HUDEP-2 (cell line): ENCODE results near the gene CNOT6L.

Experiments used
- DNase-seq, 76 experiments: peaks; one replicate each; lab custom pipeline; 2025; ENCODE audit not compliant: unreplicated experiment in 76 of 76; lab: John Stamatoyannopoulos, UW

Gene CNOT6L

DNA sequence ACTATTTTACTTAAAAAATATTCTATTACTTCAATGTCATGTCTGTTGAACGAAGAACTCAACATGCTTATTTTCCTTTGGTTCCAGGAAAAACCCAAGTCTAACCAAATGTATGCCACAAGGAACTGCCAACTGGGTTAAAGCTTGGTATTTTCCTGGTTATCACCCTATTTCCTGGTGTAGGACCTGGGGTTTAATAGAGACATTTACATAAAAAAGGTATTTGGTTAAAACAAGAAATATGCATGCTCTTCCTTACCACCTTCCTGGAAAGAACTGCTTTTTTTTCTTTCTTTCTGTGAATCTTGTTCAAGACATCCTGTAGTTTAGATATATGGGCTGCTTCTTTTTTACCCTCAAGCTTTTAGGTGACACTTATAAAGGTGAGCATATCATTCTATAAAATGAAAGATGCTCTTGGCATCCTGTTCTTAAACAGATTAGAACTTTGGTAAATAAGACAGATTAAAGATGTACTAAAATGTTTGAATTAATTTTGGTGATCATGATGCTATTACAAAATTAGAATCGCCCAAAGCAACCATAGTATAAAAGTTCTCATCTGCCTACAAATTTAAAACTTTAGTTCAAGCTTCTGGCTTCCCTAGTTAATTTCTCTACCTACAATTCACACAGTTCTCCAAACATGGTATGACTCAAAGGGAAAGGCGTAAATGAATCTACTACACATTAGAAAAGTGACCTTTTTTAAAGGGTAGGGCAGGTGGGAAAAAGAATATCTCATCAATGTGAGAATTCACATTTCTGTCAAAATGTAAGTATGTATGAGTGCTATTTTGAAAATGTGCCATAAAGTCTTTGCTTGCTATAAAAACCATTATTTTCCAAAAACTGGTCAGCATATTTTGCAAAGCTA, 103.5 kb downstream of the CNOT6L start:
- no peak for DNase-seq

DNA sequence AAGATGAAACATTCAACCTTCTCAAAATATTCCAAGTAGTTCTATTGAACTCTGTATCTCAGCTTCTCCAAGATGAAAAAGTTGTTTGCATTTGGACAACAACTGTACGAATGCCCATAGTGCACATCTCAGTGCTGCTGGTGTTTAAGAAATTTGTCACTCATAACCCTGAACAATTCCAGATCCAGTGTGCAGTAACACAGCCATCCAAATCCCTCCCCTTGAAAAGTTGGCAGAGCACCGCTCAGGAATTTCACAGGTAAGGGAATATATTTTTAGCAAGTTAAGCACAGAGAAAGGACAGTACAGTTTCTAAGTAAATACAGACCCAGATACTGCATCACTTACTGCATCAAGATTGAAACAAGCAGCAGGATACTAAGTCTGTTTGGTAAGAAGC, 104.7 kb downstream of the CNOT6L start:
- DNase-seq: no peak

DNA sequence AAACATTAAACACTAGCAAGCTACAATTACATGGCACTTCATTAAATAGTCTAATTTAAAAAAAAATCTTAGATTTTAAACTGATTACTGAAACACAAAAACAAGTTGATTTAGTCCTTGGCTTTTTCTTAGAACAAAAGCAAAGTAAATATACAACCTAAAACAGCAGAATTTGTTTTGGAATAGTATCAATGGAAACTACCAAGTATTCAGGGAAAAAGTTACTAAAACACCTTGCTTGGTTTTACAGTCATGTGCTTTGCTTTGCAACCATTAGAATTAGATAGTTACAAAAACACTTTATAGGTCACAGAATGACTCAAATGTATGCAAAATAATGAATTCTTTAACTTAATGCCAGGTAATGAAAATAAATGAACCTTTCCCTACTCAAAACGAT, 105.3 kb downstream of the CNOT6L start:
- DNase-seq: no peak

DNA sequence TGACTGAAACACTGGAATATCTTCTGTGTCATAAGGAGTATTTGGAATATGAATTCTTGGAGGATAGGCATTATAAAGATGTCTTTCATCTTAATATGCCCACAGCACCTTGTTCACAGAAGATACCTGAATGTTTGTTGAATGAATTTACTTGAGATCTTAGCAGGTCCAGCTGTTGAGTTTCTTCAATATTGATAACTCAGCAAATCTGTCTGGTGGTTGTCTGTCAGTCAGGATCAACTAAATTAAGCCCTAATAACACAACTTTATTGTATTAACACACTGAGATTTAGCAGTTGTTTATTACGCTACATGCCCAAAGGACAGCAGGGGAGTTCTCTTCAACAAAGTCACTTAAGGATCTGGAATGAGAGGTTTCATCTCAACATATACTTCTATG, 106.5 kb downstream of the CNOT6L start:
- DNase-seq: no peak

DNA sequence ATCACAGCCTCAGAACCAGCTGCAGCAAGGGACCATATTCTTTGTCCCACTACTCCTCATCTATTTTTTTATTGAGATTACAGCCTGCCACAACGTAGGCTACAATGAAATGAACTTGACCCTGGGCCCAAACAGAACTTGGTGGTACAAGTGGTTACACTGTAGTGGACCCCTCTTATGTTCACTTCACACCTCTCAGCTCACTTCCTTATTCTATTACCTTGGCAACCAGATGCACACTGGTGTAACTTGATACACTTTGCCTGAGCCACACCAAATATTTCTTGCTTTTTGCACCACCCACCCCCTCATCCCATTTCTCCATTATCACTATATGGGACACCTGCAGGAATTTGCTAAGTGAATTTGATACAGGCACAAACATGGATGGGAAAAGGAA, 107.7 kb downstream of the CNOT6L start:
- DNase-seq: no peak

DNA sequence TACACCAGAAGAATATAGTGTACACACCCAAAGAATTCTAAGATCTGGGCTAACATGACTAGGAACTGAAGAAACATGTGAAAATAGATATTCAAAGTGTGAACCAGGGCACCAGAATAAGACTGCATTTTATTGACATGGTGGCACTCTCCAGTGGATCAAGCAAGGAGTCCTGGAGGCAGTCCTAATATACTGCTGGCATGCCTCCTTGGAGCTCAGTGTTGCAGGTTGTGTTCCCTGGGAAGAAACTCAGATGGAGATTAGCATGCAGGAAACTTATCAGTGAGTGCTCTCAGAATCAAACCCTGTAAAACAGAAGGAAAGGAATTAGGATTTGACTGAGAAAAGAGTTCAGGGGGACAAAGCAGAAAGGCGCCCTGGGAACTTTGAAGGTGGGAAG, 108.5 kb downstream of the CNOT6L start:
- DNase-seq: no peak

DNA sequence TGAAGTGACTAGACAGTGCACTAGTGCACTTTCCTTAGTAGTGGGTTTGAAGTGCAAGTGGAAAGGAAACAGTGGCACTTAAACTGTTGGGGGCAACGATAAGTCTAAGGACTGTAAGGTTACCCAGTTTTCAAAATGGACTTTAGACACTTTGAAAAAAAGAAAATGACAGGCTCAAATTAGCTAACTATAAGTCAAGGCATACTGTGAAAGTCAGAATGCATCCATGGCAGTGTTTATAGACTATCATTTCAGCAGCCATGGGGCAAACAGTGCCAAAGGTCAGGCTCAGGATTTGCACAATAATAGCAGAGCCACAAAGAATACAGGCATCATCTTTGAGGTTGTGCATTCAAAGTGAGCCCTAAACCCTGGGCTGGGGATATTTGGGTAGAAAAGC, 109.1 kb downstream of the CNOT6L start:
- DNase-seq: no peak

DNA sequence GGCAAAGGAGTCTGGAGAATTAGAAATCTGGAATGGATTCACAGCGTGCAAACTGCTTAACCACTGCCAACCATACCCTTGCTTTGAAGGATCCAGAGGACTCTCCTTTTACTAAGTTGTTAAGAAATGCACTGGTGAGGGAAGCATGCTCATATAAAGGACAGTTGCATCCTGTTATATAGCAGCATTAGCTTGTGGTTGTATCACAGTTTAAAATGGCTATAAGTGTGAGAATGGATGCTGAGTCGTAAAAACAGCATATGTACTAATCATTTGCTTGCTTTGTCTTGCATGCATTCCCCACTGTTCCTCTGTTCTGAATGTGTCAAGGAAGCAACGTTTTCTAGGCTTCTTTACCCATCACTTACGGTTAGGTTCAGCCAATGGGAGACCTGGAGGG, 112.5 kb downstream of the CNOT6L start:
- DNase-seq: no peak

DNA sequence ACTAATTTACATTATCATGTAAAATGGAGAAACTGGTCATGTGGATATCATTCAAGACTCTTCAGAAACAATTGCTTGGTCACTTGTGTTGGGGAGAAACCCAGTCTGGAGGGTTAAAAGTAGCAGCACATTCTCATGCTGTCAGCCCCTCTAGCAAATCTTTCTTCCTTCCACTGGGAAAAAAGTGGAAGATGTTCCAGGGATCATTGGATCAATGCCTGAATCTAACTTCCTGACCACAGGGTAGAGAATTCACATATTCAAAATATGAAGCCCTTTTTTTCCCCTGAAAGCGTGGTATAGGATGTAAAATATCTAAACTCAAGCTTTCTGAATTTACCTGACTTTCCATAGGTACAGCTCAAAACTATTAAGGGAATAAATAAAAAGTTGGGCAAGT, 115.5 kb downstream of the CNOT6L start:
- DNase-seq: no peak

DNA sequence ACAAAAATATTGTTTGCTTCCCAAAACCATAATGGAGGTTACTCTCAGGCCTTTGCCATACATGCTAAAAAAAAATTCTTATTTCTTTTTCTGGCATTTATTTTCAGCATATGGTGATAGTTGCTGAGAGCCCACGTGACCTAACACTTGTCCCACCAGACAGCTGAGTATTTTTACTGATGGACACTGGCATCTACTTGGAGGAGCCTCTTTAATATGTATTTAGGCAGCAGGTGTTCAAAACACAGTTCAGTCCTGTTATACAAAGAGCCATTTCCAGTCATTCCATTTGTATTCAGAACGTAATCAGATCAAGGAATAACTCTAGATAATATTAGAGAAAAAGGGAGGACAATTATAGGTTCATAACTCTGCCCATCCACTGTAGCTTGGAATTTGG, 118.0 kb downstream of the CNOT6L start:
- no peak for DNase-seq

DNA sequence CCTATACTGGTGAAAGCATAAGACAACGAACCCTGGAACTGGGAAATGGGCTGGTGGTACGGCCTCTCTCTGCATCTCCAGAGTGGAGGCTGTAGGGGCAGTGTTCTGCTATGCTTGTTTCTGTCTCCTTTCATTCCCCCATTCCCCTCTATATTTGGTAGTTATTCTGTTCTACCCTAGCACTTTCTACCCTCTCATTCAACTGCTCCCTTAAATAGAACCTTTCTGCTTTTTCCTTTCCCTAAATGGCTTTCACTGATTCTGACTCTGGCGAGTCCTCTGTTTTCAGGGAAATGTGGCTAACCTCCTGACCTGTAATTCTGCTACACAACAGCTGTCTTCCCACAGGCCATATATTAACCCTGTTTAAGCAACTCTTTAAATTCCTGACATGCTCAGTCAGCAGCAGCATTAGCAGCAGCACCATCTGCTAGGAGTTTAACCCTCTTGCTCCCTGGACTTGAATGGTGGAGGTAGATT, 119.4 kb downstream of the CNOT6L start:
- no peak for DNase-seq

DNA sequence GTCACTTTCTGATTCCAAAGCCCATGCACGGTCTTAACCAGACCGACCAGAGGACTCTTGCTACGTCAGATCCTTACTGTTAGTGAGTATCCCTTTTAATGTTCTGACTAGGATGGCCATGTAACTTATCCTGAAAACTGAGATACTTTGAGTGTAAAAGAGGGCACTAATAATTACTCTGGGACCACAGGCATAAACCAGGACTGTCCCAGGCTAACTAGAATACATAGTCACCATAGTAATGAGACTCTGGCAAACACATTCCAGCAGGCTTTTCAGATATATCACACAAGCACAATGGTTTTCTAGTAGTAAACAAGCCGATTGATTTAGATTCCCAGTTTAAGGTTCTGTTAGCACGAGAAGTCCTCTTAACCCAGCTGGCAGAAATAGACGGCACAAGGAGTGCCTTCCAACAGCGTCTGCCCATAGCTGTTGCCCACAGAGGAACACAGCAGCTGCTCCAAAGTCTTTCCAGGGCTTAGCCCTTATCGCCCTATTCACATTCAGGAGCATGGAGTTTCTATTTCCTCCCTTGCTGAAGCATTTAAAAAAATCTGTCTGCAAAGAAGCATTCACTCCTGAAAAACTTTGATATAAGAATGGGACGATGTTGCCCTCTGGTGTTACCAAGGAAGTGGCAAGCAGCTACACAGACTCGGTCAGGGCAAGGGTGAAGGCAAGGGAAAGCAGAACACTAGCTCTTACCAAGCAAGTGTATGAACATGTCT, 121.1 kb downstream of the CNOT6L start:
- DNase-seq: peak in 7 of 76 experiments; percentile 0 to 24 (median 3)

DNA sequence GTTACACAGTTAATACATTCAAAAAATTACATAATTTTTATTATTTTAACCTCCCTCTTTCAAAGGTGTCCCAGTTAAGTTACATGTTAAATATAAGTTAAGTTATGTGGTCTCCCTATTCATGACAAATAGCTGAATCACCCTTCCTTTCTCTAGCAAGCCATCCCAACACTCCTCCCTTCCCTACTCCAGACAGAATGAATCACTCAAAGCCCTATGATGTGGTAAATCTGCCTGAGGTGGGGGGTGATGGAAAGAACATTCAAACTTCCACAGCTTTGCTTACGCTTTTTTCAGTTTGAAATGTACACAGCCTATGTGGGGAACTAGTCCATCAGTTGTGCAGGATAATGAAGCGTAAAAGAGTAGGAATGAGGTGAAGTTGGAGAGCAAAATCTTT, 123.4 kb downstream of the CNOT6L start:
- DNase-seq: no peak

DNA sequence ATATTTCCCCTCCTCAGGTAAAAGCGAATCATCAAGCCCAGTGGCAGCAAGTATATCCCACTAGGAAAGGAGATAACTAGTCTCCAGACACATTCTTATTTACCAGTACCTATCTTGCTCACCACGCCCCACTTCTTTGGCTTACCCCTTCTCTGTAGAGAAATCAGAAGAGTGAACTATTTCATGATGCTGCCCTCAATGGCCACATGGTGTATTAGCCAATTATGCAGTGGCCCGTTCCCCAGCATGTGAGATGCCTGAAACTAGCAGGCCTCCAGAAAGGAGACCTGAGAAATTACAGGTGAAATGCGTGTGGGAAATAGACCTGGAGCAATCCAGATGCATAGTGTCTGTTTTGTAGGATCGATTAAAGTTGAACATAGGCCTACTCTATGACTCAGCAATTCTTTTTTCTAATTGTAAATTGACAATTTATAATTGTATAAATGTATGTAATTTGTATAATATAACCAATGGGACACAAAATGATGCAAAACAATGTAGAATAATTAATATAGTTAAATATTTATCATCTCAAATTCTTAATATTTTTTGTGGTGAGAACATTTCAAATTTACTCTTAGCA, 126.2 kb downstream of the CNOT6L start:
- DNase-seq: no peak

DNA sequence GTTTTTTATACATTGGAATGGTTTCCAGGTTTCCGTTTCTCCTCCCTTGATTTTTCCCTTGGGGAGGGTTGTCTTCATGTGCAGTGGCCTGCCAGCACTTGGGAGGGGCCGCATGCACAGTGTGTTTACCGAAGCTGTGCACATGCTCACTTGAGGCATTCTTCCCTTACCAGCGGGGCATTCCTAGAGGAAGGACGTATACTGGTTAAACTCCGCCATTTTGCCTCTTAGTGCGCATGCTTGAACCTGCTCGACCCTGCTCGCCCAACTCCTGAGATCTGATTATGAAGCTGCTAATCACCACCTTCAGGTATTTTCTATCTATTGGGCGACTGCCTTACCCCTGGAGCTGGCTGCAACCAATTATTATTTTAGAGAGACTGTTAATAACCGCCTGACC, 137.4 kb downstream of the CNOT6L start:
- no peak for DNase-seq

DNA sequence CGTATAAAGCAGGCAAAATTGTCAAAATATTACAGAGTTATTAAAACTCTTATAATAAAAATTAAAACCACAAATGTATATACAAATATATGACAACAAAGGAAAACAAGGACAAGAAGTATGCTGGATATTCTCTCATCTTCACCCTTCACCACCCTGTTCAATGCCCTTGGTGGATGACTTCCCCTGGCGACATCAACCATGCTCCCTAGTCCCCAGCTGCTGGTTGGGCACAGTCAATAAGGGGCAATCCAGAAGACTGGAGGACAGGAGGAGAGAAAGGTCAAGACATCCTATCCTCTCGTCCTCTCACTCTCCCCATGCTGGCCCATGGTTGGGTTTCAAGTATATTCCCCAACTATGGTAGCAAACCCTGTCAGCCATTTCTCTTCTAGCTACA, 142.3 kb downstream of the CNOT6L start:
- DNase-seq: no peak

DNA sequence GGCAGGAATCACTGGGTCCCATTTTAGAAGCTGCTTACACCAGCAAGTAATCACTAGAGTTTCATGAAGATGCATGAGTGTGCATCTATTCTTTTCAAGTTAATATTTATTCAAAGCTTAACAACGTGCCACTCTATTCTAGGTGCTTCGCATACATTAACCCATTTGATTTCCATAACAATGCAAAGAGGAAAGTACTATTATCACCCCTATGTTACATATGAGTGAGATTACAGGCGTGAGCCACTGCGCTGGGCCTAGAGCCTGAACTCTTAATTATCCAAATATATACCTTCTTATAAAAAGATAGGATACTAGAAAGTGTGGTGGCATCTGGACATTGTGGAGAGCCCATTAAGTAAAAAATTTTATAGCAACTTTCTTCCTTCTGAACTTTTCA, 148.1 kb downstream of the CNOT6L start:
- DNase-seq: no peak

DNA sequence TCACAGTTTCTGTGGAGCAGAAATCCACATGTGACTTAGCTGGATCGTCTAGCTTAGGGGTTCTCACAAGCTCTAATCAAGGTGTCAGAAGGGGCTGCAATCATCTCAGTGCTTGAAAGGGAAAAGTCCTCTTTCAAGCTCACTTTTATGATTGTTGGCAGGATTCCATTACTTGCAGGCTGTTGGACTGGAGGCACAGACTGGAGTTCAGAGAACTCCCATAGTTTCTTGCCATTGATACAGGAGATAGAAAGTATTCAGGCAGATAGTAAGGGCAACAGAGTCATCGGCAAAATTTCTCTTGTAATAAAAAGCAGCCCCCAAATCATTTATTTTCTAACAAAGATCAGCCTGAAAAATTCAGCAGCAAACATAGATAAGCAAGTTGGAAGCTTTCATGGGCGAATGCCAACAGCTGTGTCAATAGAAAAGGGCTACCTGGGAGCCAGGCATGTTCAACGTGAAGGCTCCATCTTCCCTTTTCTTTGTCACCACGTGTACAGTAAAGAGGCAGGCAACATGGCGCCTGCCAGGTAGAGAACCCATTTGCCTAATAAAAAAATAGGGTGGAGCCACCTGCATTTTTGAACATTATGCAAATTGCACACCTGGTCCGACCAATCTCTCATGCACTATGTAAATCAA, 149.1 kb downstream of the CNOT6L start:
- no peak for DNase-seq

DNA sequence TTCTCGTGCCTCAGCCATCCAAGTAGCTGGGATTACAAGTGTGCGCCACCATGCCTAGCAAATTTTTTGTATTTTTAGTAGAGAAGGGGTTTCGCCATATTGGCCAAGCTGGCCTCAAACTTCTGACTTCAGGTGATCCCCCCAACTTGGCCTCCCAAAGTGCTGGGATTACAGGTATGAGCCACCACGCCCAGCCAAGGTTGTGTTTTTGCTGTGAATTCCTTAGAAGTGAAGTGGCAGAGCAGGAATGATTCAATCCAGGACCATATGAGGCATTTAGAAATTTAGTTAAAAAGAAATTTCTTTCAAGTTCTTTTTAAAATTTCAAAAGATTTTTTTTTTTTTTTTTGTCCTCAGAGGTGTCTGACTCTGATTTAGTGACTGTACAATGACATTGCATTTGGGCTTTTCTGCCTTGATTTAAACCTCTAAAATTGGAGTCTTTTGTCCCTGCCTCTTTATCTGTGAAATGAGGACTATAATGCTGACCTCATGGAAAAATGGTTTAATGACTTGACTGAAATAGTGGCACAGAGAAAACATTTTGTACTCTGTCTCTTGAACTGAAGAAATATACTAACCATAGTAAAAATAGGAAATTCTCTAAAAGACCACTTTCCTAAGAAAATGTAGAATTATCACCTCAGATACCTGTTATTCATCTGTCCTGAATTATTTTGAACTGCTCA, 153.6 kb downstream of the CNOT6L start:
- DNase-seq: no peak
